ENCODE data around the gene DIS3L2.

The DIS3L2 gene

GRCh38 chr2:232273903-232274643 is 312.6 kb downstream of the DIS3L2 start:
- no peak for DNase-seq (ENCODE audit: extremely low read depth, low read depth)
- H3K4me3 ChIP-seq (replicated peaks; ENCODE audit: low read depth, low read length), result no peak overlapping the region
- TF ChIP-seq CTCF (IDR thresholded peaks at IDR 0.05; ENCODE audit: low read depth, low read length, missing control alignments), result no peak

GRCh38 chr2:232275670-232276069 is 314.2 kb downstream of the DIS3L2 start:
- no peak for DNase-seq (ENCODE audit: extremely low read depth, low read depth)
- no peak overlapping the region for H3K4me3 ChIP-seq (replicated peaks; ENCODE audit: low read depth, low read length)
- no peak for TF ChIP-seq CTCF (IDR thresholded peaks at IDR 0.05; ENCODE audit: low read depth, low read length, missing control alignments)

GRCh38 chr2:232276084-232276732 is 314.7 kb downstream of the DIS3L2 start:
- no peak overlapping the region for H3K4me3 ChIP-seq (replicated peaks; ENCODE audit: low read depth, low read length)
- no peak for TF ChIP-seq CTCF (IDR thresholded peaks at IDR 0.05; ENCODE audit: low read depth, low read length, missing control alignments)
- DNase-seq (ENCODE audit: extremely low read depth, low read depth), result no peak

- no peak for DNase-seq (ENCODE audit: extremely low read depth, low read depth)
- no peak for TF ChIP-seq CTCF (IDR thresholded peaks at IDR 0.05; ENCODE audit: low read depth, low read length, missing control alignments)
- no peak overlapping the region for H3K4me3 ChIP-seq (replicated peaks; ENCODE audit: low read depth, low read length)
Measured at GRCh38 chr2:232276733-232277313, 315.3 kb downstream of the DIS3L2 start.

GRCh38 chr2:232278534-232278933 is 317.0 kb downstream of the DIS3L2 start:
- no peak for DNase-seq (ENCODE audit: extremely low read depth, low read depth)
- no peak for TF ChIP-seq CTCF (IDR thresholded peaks at IDR 0.05; ENCODE audit: low read depth, low read length, missing control alignments)

GRCh38 chr2:232280341-232280740 is 318.8 kb downstream of the DIS3L2 start:
- no peak overlapping the region for H3K4me3 ChIP-seq (replicated peaks; ENCODE audit: low read depth, low read length)
- TF ChIP-seq CTCF (IDR thresholded peaks at IDR 0.05; ENCODE audit: low read depth, low read length, missing control alignments), result no peak
- DNase-seq (ENCODE audit: extremely low read depth, low read depth), result no peak

More at GRCh38 chr2:232278534-232278933, 317.0 kb downstream of the DIS3L2 start:
- no peak overlapping the region for H3K4me3 ChIP-seq (replicated peaks; ENCODE audit: low read depth, low read length)

All from HFF-Myc (cell line).